ENCODE measurements around the gene ADCY4. TPM values are rescaled to one million over a fixed set of nuclear protein-coding genes. Genes with fewer than 3 reads are reported as not detected.

The ADCY4 gene
- total and polyA plus RNA-seq, 9 donors = 7.8 to 33.3 (median 11.9) TPM

DNA sequence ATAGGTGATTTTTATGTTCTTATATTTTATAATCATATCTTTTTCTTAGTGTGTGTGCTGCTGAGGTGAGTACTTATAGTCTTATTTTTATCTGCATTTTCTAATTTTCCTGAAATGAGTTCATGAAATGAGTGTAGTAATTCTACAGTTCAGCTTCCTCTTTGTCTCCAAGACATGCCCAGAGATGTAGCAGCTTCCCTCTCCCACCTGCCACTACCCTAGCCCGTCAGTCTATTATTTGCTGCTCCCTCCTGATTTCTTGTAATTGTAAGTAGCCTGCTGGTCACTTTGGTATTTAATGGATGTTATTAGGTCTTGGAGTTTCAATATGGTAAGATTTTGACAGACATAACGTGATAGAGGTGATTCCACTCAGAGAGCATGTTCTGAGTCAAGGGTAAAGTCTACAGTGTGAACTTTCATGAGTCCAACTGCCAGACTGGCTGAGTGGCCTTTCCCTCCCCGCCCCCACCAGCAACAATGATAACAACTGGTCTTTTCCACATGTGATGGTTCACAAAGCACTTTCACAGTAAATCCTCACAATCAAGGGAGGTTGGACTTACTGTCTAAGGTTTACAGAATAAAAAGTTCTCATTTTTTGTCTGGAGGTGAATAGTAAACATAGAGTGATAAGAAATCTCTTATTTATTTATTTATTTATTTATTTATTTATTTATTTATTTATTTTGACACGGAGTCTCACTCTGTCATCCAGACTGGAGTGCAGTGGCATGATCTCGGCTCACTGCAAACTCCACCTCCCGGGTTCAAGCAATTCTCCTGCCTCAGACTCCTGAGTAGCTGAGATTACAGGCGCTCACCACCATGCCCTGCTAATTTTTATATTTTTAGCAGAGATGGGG is 9.2 kb upstream of the ADCY4 start:
- Histone ChIP-seq H3K27ac (no peak overlapping the region), H3K36me3 (no peaks in the 10 kb centered on the region), H3K9me3 (no peaks in the 10 kb centered on the region), H3K4me3 (no peak overlapping the region), H3K4me1 (ENCODE audit: insufficient read depth) (no peaks in the 10 kb centered on the region), H3K27me3 (no peaks in the 10 kb centered on the region)
- intact Hi-C loops (cut with DNase I) = no loop called here
- TF ChIP-seq, protein P1, sequence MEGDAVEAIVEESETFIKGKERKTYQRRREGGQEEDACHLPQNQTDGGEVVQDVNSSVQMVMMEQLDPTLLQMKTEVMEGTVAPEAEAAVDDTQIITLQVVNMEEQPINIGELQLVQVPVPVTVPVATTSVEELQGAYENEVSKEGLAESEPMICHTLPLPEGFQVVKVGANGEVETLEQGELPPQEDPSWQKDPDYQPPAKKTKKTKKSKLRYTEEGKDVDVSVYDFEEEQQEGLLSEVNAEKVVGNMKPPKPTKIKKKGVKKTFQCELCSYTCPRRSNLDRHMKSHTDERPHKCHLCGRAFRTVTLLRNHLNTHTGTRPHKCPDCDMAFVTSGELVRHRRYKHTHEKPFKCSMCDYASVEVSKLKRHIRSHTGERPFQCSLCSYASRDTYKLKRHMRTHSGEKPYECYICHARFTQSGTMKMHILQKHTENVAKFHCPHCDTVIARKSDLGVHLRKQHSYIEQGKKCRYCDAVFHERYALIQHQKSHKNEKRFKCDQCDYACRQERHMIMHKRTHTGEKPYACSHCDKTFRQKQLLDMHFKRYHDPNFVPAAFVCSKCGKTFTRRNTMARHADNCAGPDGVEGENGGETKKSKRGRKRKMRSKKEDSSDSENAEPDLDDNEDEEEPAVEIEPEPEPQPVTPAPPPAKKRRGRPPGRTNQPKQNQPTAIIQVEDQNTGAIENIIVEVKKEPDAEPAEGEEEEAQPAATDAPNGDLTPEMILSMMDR (IDR thresholded peaks at IDR 0.05) = no peak
- TF ChIP-seq POLR2A (IDR thresholded peaks at IDR 0.05) (no peak), EP300 (IDR thresholded peaks at IDR 0.05) (no peak)
- 61 to 70% (median 62%) methylated on average over 7 of the region's 7 CpGs for WGBS, 3 donors
- DNase-seq = no peak

- H3K4me1 ChIP-seq (ENCODE audit: insufficient read depth) = no peaks in the 10 kb centered on the region
- DNase-seq = no peak
- 86 to 92% (median 91%) methylated on average over 4 of the region's 4 CpGs for WGBS, 3 donors
- TF ChIP-seq EP300 (IDR thresholded peaks at IDR 0.05) (no peak), POLR2A (IDR thresholded peaks at IDR 0.05) (no peak)
- TF ChIP-seq, protein P1 (IDR thresholded peaks at IDR 0.05) = no peak
- H3K27me3 ChIP-seq = no peaks in the 10 kb centered on the region
- H3K4me3 ChIP-seq = no peak overlapping the region
- intact Hi-C loops (cut with DNase I) = no loop called here
- H3K9me3 ChIP-seq = no peaks in the 10 kb centered on the region
- no peak overlapping the region for H3K27ac ChIP-seq
- H3K36me3 ChIP-seq = no peaks in the 10 kb centered on the region
Measured at GRCh38 chr14:24342889-24343288, 8.0 kb upstream of the ADCY4 start.

GRCh38 chr14:24340606-24341005 is 5.7 kb upstream of the ADCY4 start:
- H3K36me3 ChIP-seq = no peaks in the 10 kb centered on the region
- intact Hi-C loops (cut with DNase I) = no loop called here
- TF ChIP-seq, protein P1 (IDR thresholded peaks at IDR 0.05) = no peak
- TF ChIP-seq EP300 (IDR thresholded peaks at IDR 0.05) (no peak), POLR2A (IDR thresholded peaks at IDR 0.05) (no peak)
- DNase-seq = no peak
- no peak overlapping the region for H3K27ac ChIP-seq
- H3K9me3 ChIP-seq = no peaks in the 10 kb centered on the region
- no peaks in the 10 kb centered on the region for H3K27me3 ChIP-seq
- WGBS, 3 donors = 64 to 91% (median 64%) methylated on average over 1 of the region's 1 CpG
- H3K4me3 ChIP-seq = no peak overlapping the region
- no peaks in the 10 kb centered on the region for H3K4me1 ChIP-seq (ENCODE audit: insufficient read depth)

- intact Hi-C loops (cut with DNase I) = loop anchor here in 1 of 4 donors (5.0 kb wide), 1 partner anchor 338 kb away; no protein-coding TSS in a partner anchor
- Histone ChIP-seq H3K9me3 (no peaks in the 10 kb centered on the region), H3K36me3 (no peaks in the 10 kb centered on the region), H3K4me1 (ENCODE audit: insufficient read depth) (no peaks in the 10 kb centered on the region), H3K4me3 (peak within 1 kb of the TSS; percentile 28), H3K27me3 (no peaks in the 10 kb centered on the region), H3K27ac (no peak within 1 kb of the TSS)
- no peak for DNase-seq
- 28 to 37% (median 31%) methylated on average over 42 to 51 of the region's 51 CpGs for WGBS, 3 donors
- TF ChIP-seq, protein P1 (IDR thresholded peaks at IDR 0.05) = no peak
- no peak for TF ChIP-seq EP300 (IDR thresholded peaks at IDR 0.05)
- no peak for TF ChIP-seq POLR2A (IDR thresholded peaks at IDR 0.05)
Measured at GRCh38 chr14:24339284-24340151, 4.6 kb upstream of the ADCY4 start, which contains the start of gene RIPK3. TSS of gene RIPK3 (minus strand) at chr14:24339991. CDS start at chr14:24339826, 165 bp downstream.

Measured in ovary (tissue), 9 donors.